ENCODE data around the gene MTX2.
"Not testable (repeated sequence)": the region's sequence is repeated elsewhere in the genome, so short reads cannot be mapped to it uniquely, and the experiment has no call there.

GRCh38 chr2:176306020-176306419, 36.8 kb downstream of the MTX2 start:
- not testable (repeated sequence) for TF ChIP-seq POLR2A (IDR thresholded peaks at IDR 0.05; ENCODE audit: low read depth, low read length); TAF1 (IDR thresholded peaks at IDR 0.05; ENCODE audit: borderline replicate concordance, low read depth, low read length); POLR2AphosphoS5 (IDR thresholded peaks at IDR 0.05; ENCODE audit: low read depth, low read length)
